Hypothalamus (tissue), 51 donors: ENCODE results near the gene MOSPD3.

Experiments used
- DNase-seq, 51 donors: peaks; one replicate each; lab custom pipeline; 2025; lab: John Stamatoyannopoulos, UW

The MOSPD3 gene

DNA sequence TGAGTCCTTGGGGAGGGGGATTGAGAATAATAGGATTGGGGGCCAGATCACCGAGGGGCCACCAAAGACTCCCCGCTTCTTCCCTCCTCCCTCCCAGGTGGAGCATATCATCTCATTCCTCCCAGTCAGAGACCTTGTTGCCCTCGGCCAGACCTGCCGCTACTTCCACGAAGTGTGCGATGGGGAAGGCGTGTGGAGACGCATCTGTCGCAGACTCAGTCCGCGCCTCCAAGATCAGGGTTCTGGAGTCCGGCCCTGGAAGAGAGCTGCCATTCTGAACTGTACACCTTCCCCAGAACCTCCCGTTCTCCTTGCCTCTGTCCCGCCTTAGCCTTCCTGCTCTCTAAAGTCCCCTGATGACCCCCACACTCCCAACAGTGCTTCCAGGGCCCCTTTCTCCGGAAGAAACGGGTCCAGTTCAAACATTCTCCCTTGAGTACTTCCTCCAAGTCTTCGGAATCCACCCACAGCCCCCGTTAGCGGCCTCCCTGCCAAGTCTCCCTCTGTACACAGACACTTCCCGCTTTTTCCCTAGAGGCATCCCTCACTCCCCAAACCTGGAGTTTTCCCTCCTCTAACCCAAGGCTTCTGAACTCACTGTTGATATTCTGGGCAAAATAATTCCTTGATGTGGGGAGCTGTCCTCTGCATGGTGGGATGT, 22.1 kb upstream of the MOSPD3 start:
- DNase-seq, result no peak

DNA sequence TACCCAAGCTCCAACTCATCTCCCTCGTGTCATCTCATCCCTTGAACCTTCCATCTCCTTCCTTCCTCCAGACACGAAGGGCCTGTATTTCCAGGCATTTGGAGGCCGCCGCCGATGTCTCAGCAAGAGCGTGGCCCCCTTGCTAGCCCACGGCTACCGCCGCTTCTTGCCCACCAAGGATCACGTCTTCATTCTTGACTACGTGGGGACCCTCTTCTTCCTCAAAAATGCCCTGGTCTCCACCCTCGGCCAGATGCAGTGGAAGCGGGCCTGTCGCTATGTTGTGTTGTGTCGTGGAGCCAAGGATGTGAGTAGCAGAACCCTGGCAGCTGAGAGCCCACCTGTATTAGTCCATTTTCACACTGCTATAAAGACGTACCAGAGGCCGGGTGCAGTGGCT, 20.7 kb upstream of the MOSPD3 start:
- DNase-seq, result no peak

DNA sequence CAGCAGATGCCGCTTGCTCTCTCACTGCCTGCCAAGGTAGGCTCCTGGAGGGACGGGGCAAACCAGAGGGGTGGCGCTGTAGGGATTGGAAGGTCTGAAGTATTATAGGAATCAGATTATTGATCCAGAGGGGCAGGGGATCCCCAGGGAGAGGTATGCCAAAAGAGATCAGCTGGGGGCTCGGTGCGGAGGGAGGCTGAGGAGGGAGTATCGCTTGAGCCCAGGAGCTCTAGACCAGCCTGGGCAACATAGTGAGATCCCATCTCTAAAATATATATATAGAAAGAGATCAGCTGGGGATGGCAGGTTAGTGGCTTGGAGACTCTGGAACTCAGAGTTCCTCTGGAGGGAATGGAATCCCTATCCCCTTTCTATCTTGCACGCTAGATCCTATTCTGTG, 17.2 kb upstream of the MOSPD3 start:
- no peak for DNase-seq

DNA sequence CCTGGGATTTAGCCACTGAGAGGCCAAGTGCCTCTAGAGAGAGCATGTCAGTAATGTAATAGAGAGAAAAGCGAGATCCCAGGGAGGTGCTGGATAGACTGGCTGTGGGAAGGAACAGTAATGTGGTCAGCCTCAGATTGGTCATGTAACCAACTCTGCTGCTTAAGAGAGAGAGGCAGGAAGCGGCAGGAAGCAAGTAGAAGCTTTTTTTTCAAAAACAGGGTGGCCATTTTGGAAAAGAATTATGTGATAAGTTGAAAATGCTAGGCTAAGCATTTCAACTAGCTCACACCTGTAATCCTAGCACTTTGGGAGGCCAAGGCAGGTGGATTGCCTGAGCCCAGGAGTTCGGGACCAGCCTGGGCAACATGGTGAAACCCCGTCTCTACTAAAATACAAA, 13.9 kb upstream of the MOSPD3 start:
- no peak for DNase-seq

DNA sequence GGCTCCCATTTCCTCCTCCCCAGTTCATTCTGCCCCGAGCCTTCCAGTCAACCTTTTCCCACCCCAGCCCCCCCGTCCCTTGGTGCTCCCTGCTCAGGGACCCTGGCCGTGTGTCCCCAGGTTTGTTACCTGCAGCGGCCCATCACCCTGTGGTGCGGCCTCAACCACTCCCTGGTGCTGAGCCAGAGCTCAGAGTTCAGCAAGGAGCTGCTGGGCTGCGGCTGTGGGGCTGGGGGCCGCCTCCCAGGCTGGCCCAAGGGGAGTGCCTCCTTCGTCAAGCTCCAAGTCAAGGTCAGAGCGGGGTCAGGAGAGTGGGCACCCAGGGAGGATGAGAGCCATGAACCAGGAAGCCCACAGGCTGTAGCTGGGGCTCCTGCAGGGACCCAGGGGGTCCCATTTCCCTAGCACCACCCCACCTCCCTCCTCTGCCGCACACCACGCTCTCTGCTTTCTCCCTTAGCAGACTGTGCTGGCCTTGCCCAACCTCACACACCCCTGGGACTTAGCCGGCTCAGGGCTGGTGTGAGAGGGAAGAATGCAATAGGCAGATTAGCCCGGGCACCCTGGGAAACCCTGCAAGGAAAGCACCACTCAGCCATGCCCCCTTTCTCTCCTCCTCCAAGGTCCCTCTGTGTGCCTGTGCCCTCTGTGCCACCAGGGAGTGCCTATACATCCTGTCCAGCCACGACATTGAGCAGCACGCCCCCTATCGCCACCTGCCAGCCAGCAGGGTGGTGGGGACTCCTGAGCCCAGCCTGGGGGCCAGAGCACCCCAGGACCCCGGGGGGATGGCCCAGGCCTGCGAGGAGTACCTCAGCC, 12.2 kb upstream of the MOSPD3 start:
- DNase-seq, result no peak

DNA sequence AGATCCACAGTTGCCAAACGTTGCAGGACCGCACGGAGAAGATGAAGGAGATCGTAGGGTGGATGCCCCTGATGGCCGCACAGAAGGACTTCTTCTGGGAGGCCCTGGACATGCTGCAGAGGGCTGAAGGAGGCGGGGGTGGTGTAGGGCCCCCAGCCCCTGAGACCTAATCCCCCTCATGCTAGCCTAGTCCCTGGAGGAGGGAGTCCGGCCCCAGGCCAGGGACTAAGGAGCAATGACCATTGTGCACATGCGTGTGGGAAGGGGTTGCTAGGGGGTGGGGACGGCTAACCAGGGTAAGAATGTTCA, 11.7 kb upstream of the MOSPD3 start:
- DNase-seq, result no peak

DNA sequence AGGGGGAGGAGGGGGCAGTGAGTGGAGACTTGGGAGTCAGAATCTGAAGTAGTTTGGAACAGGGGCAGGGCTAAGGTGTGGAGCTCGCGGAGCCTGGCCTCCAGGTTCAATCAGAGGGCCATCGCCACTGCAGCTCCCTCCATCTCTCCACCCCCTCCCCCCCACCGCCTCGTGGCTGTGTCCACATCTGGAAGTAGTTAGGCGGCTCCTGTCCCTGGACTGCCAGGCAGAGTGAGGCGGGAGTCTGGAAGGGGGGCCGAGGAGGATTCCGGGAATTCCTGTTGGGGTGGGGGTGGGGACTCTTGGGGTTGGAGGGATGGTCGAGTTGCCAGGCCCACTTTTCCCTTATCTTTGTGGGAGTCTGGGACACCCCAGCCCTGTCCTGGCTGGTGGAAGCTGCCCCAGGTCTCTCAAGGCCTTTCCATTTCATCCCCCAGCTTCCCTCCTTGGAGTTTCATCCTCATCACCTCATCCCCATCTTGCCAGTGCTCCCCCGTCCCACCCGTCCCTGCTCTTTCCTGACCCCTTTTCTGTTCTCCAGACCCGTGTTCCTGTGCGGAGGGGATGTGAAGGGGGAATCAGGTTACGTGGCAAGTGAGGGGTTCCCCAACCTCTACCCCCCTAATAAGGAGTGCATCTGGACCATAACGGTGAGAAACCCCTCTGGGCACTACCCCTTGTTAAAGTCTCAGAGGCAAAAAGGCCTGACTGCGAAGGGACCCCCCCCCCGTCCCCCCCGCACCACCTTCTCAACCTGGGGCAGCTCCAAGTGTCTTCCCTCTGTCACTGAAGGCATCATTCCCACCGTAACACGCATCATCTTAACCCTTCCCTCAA, 9.2 kb upstream of the MOSPD3 start:
- peak in 1 of 51 donors; percentile 17 for DNase-seq

DNA sequence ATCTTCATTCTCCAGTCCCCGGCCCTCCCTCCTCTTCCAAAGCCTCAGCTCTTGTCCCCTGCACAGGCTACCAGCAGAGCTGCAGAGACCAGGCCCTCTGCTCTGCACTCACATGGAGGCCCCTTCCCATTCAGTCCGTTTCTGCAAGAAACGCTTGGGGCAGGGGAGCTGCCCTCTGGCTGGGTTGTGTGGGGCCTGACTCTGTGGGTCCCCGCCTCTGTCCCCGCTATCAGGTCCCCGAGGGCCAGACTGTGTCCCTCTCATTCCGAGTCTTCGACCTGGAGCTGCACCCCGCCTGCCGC, 8.7 kb upstream of the MOSPD3 start:
- DNase-seq, result no peak

DNA sequence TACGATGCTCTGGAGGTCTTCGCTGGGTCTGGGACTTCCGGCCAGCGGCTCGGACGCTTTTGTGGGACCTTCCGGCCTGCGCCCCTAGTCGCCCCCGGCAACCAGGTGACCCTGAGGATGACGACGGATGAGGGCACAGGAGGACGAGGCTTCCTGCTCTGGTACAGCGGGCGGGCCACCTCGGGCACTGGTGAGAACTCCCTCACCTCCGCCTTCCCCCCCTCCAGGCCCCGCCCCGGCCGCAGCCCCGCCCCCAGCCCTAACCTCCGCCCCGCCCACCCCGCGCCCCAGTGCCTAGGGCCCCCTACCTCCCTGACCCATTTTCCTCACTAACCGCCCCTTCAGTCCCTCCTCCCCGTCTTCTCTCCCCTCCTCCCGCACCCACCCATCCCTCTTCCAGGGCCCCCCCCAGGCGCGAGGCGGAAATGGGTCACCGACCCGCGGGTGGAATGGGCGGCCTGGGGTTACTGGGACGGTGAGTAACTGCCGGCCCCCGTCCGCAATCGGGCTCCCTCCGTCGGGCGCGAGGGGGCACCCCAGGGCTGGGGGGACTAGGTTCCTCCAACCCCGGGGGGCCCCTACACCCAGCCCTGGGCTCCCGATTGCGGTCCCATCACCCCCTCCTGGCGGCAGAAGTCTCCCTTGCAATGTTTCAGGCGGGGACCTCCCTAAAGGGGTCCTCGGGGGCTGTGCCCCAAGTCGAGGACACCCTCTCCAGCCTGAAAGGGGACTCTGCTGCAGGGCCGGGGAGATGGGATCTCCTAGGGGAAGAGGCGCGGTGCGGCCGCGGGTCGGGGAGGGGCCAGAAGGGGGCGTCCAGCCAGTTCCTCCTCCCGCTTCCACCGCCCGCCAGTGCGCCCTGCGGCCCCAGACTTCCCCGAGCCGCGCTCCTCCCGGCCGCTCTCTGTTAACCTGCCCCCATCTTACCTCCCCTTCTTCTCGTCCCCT, 8.0 kb upstream of the MOSPD3 start:
- DNase-seq, result peak in 36 of 51 donors; percentile 4 to 63 (median 28)

DNA sequence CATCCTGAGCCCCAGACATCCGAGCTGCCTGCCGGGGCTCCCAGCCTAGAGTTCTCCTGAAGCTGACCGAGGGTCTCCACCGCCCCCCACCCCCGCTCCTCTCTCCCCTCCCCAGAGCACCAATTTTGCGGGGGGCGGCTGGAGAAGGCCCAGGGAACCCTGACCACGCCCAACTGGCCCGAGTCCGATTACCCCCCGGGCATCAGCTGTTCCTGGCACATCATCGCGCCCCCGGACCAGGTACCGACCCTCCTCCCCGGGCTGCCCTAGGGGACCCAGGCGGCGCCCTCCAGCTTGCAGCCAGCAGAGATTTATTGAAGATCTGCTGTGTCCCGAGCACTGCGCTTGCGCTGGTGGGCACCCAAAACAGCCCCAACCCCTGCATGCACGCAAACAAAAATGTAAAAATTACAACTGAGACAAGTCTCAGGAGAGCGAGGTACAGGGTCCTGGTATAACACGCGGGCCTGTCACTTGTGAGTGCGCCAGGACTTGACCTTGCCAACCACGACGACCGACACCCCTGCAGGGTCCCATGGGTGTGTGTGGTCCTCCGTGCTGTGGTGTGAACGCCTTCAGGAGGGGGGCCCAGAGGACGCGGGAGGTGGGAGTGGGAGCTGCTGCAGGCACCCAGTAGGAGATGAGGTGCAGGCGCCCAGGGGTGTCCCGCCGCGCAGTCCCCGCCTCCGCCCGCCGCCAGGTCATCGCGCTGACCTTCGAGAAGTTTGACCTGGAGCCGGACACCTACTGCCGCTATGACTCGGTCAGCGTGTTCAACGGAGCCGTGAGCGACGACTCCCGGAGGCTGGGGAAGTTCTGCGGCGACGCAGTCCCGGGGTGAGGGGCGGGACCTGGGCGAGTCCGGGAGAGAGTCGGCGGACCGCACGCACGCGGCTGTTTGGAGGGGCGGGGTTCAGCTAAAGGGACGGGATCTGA, 7.1 kb upstream of the MOSPD3 start:
- DNase-seq, result peak in 5 of 51 donors; percentile 3 to 36 (median 18)

DNA sequence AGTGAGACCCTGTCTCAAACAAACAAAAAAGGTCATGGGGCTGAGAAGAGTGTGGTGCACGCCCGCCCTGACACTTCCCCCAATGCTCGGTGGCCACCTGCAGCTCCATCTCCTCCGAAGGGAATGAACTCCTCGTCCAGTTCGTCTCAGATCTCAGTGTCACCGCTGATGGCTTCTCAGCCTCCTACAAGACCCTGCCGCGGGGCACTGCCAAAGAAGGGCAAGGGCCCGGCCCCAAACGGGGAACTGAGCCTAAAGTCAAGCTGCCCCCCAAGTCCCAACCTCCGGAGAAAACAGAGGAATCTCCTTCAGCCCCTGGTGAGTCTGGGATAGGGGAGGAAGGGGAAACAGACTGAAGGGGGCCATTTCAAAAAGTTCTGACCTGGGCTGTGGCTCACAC, 6.0 kb upstream of the MOSPD3 start:
- no peak for DNase-seq

DNA sequence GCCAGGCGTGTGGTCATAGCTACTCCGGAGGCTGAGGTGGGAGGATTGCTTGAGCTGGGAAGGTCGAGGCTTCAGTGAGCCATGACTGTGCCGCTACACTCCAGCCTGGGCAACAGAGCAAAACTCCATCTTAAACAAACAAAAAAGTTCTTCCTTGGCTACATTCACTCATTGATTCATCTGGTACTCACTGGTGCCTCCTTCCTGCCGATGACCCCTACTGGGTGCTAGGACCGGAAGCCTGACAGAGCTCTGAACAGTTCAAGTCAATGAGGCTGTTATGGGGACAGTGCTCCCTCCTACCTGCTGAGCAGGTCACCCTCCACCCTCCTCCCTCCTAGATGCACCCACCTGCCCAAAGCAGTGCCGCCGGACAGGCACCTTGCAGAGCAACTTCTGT, 5.2 kb upstream of the MOSPD3 start:
- DNase-seq, result no peak

DNA sequence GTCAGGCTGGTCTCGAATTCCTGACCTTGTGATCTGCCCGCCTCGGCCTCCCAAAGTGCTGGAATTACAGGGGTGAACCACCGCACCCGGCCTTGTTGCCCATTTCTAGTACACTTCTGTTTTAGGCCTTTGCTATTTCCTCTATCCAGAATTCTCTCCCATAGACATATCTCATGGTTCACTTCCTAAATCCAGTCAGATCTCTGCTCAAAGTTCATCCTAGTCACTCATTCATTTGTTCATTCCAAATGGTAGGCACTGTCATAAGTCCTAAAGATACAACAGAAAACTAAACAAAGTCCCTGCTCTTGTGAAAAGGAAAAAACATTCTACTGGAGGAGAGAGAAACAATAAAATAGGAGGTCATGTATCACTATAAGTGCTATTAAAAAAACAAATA, 2.4 kb upstream of the MOSPD3 start:
- no peak for DNase-seq

DNA sequence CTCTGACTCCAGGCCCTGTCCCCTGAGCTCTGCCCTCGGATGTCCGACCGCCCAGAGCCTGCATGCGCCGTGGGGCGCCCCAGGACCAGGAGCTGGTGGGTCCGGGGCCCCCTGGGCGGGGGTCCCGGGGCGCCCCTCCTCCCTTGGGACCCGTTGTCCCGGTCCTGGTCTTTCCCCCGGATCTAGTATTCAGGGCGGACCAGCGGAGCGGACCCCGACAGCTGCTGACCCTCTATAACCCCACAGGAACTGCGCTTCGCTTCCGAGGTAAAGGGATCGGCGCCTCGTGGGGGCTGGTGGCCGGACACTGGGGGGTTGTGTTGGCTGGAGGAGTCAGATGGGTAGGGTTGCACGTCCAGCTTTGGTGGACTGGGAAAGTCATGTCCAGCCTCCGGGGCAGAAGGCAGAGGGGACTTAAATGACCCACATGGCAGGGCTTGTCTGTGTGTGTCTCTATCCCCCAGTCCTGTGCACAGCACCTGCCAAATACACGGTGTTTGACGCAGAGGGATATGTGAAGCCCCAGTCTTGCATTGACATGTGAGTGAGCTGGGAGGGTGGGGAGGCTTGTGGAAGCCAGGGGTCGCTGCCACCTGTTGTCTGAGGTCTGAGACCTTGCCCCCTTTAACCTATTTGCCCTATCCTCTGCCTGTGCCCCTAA, 520 bp downstream of the MOSPD3 start:
- peak in 2 of 51 donors; percentile 33 to 36 for DNase-seq

DNA sequence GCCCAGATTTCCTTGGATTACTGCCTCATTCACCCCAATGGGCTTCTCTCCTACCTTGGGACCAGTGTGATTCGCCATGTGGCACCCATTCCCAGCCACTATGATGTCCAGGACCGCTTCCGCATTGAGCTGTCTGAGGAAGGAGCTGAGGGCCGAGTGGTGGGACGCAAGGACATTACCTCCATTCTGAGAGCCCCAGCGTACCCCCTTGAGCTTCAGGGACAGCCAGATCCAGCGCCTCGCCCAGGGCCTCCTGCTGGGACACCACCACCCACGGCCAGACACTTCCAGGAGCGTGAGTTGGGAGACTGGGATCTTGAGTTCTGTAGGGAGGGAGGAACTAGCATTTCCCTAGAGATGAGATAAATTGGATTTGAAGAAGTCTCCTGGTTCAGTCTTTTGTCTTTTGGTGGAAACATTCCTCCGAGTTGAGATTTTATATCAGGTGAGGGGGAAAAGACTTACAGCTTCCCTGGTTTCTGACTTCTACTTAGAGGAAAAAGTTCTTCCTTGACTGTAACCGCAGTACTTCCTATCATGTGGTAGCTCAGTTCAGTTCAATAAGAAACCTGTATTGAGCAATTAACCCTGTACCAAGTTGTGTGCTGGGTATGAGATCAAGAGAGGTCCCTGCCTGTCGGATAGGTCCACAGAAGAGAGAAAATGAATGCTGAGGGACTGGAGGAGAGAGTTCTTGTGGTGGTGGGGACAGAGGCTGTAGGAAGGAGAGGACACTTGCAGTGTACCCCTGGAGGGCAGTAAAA, 1.3 kb downstream of the MOSPD3 start:
- DNase-seq, result no peak

DNA sequence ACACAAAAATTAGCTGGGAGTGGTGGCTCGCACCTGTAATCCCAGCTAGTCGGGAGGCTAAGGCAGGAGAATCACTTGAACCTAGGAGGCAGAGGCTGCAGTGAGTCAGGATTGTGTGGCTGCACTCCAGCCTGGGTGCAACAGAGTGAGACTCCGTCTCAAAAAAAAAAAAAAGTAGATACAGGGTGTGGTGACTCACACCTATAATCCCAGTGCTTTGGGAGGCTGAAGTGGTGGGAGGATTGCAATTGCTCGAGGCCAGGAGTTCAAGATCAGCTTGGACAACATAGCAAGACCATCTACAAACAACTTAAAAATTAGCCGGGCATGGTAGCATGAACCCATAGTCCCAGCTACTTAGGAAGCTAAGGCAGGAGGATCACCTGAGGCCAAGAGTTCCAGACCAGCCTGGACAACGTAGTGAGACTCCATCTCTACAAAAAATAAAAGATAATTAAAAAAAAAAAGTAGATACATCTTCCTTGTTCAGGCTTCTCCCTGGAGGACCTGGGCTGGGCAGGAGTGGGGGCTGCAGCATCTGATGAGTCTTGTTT, 2.0 kb downstream of the MOSPD3 start:
- no peak for DNase-seq

DNA sequence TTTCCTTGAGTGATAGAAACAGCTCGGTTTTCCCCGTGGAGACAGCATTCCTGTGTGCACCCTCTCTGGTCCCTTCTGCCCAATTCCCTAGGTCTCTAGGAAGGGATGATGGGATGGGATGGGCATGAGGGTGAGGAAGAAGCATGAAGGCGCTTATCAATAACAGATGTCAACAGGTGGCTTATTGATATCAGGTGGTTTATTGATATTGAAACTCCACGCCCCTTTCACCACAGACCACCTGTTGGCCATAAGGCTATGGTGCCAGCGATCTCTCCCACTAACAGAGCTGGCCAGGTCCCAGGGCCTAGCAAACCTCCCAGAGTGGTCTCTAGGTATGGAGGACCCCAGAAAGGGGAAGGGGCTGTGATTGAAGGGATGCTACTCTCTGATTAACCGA, 7.9 kb downstream of the MOSPD3 start:
- no peak for DNase-seq

DNA sequence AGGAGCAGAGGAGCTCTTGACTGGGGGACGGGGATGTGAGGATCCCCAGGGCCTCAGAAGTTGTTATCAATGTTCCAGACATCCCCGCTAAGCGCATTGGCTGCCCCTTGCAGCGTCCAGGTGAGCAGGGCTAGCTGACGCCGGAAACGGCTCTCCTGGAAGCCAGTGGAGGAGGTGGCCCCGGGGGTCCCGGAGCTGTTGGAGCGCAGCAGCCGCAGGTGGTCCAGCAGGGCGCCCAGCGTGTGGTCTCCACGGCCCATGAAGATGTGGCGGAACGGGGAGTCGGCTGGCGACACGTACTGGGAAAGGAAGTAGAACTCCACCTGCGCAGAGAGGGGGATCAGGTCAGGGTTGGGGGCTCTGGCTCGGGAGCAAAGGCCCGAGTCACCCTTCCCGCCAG, 8.5 kb downstream of the MOSPD3 start:
- DNase-seq, result no peak
